GM18502 (cell line): Measurements from ENCODE around the gene MBTD1.

Experiments used
- ATAC-seq: cut with Tn5 transposase; IDR thresholded peaks from one replicate; pipeline ENCODE4 v1.9.1; 2021; ENCODE audit warnings: mild to moderate bottlenecking; ENCODE audit not compliant: unreplicated experiment, poor library complexity

MBTD1 gene

GRCh38 chr17:51153210-51154072 is 106.4 kb downstream of the MBTD1 start, which contains the start of gene NME1:
Gene NME1, plus strand, starts transcription at chr17:51153559. Its CDS starts 2,096 bp downstream, at chr17:51155655.
- peak; percentile 90 for ATAC-seq

GRCh38 chr17:51152766-51153209 is 107.1 kb downstream of the MBTD1 start:
- no peak for ATAC-seq

GRCh38 chr17:51150932-51151331 is 108.9 kb downstream of the MBTD1 start:
- no peak for ATAC-seq

GRCh38 chr17:51149163-51149562 is 110.7 kb downstream of the MBTD1 start:
- ATAC-seq = no peak

- ATAC-seq = no peak
Observed at GRCh38 chr17:51147650-51148049, 112.2 kb downstream of the MBTD1 start.

GRCh38 chr17:51144266-51145022 is 115.4 kb downstream of the MBTD1 start:
- ATAC-seq = no peak

GRCh38 chr17:51142597-51142996 is 117.3 kb downstream of the MBTD1 start:
- ATAC-seq = no peak

- no peak for ATAC-seq
Observed at GRCh38 chr17:51135956-51136355, 123.9 kb downstream of the MBTD1 start.

GRCh38 chr17:51133365-51133764 is 126.5 kb downstream of the MBTD1 start:
- no peak for ATAC-seq

GRCh38 chr17:51132964-51133319 is 126.9 kb downstream of the MBTD1 start:
- ATAC-seq = peak; percentile 40

GRCh38 chr17:51128076-51128475 is 131.8 kb downstream of the MBTD1 start:
- ATAC-seq = no peak
